Measurements from ENCODE around the gene PHRF1. TPM values are rescaled to one million over a fixed set of nuclear protein-coding genes. Genes with fewer than 3 reads are reported as not detected.

The PHRF1 gene
- total RNA-seq, 1 experiment from 2014 or later, result 75.3 TPM

GRCh38 chr11:596374-596773 lies 20.1 kb downstream of the PHRF1 start:
- no peak for DNase-seq (ENCODE audit: low spot score)

GRCh38 chr11:597166-597725 lies 21.0 kb downstream of the PHRF1 start:
- no peak for DNase-seq (ENCODE audit: low spot score)

GRCh38 chr11:598005-598680 lies 21.9 kb downstream of the PHRF1 start:
- no peak for DNase-seq (ENCODE audit: low spot score)

GRCh38 chr11:601573-602245 lies 25.4 kb downstream of the PHRF1 start:
- no peak for DNase-seq (ENCODE audit: low spot score)

- DNase-seq (ENCODE audit: low spot score), result no peak
Measured at GRCh38 chr11:603154-603553, 26.9 kb downstream of the PHRF1 start.

GRCh38 chr11:605286-606129 lies 29.2 kb downstream of the PHRF1 start:
- peak; percentile 20 for DNase-seq (ENCODE audit: low spot score)

- DNase-seq (ENCODE audit: low spot score), result peak; percentile 95
Measured at GRCh38 chr11:606245-606644, 30.0 kb downstream of the PHRF1 start.

- no peak for DNase-seq (ENCODE audit: low spot score)
Measured at GRCh38 chr11:607020-607780, 30.9 kb downstream of the PHRF1 start.

GRCh38 chr11:607971-608659 lies 31.8 kb downstream of the PHRF1 start:
- DNase-seq (ENCODE audit: low spot score), result no peak

GRCh38 chr11:608791-609251 lies 32.6 kb downstream of the PHRF1 start:
- no peak for DNase-seq (ENCODE audit: low spot score)

GRCh38 chr11:609341-609811 lies 33.1 kb downstream of the PHRF1 start:
- DNase-seq (ENCODE audit: low spot score), result no peak

GRCh38 chr11:610146-610801 lies 34.0 kb downstream of the PHRF1 start:
- DNase-seq (ENCODE audit: low spot score), result no peak

GRCh38 chr11:611001-611996 lies 35.0 kb downstream of the PHRF1 start:
- DNase-seq (ENCODE audit: low spot score), result no peak

GRCh38 chr11:612201-612960 lies 36.1 kb downstream of the PHRF1 start:
- DNase-seq (ENCODE audit: low spot score), result peak; percentile 83

GRCh38 chr11:612961-613300 lies 36.7 kb downstream of the PHRF1 start:
- DNase-seq (ENCODE audit: low spot score), result no peak

GRCh38 chr11:613369-613968 lies 37.2 kb downstream of the PHRF1 start:
- DNase-seq (ENCODE audit: low spot score), result peak; percentile 91

- no peak for DNase-seq (ENCODE audit: low spot score)
Measured at GRCh38 chr11:614021-614622, 37.9 kb downstream of the PHRF1 start.
